HFFc6 (cell line): ENCODE measurements around the gene P2RY2. TPM values are rescaled to one million over a fixed set of nuclear protein-coding genes. Genes with fewer than 3 reads are reported as not detected.

Experiments
- DNase-seq: peaks from one replicate; pipeline ENCODE4 v3.0.0-alpha.2; 2018
- H3K27ac Mint-ChIP-seq: 2 replicates; pipeline ENCODE4 v1.8.0; 2020; ENCODE audit warnings: mild to moderate bottlenecking, mixed read lengths
- H3K27me3 Mint-ChIP-seq: 2 replicates; pipeline ENCODE4 v1.8.0; 2021; ENCODE audit warnings: mild to moderate bottlenecking, moderate library complexity, mixed read lengths; ENCODE audit not compliant: insufficient read depth
- H3K36me3 Mint-ChIP-seq: 2 replicates; pipeline ENCODE4 v1.8.0; 2021; ENCODE audit warnings: low read depth, mixed read lengths
- H3K4me1 Mint-ChIP-seq: 2 replicates; pipeline ENCODE4 v1.8.0; 2020; ENCODE audit warnings: low read depth, mixed read lengths
- H3K4me3 Mint-ChIP-seq: 2 replicates; pipeline ENCODE4 v1.8.0; 2020; ENCODE audit warnings: mild to moderate bottlenecking, moderate library complexity, mixed read lengths
- H3K9me3 Mint-ChIP-seq: 2 replicates; pipeline ENCODE4 v1.8.0; 2020; ENCODE audit warnings: mild to moderate bottlenecking, mixed read lengths
- total RNA-seq, 6 experiments: library from RNA; stranded (reverse); fragmentation: NEBNext Ultra II Directional; extraction: Animal tissue kit (Norgen Biotek cat#: 25700); gene quantifications; 2 replicates in 1 of 6; 3 replicates in 5 of 6; pipeline ENCODE4 v1.2.3, GENCODE V29; 2021
- TF ChIP-seq, protein P1 (sequence below): fragments of 200-600 bp; sonication (generic); IDR thresholded peaks from 2 replicates; pipeline ENCODE4 v1.5.0; 2021; ENCODE audit warnings: antibody characterized with exemption, mild to moderate bottlenecking

P2RY2 gene
- total RNA-seq, 6 experiments from 2014 or later: 0.08 to 0.20 (median 0.16) TPM; not detected in 1

DNA sequence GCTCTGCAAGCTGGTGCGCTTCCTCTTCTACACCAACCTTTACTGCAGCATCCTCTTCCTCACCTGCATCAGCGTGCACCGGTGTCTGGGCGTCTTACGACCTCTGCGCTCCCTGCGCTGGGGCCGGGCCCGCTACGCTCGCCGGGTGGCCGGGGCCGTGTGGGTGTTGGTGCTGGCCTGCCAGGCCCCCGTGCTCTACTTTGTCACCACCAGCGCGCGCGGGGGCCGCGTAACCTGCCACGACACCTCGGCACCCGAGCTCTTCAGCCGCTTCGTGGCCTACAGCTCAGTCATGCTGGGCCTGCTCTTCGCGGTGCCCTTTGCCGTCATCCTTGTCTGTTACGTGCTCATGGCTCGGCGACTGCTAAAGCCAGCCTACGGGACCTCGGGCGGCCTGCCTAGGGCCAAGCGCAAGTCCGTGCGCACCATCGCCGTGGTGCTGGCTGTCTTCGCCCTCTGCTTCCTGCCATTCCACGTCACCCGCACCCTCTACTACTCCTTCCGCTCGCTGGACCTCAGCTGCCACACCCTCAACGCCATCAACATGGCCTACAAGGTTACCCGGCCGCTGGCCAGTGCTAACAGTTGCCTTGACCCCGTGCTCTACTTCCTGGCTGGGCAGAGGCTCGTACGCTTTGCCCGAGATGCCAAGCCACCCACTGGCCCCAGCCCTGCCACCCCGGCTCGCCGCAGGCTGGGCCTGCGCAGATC lies 16.5 kb downstream of the P2RY2 start:
- Mint-ChIP-seq H3K9me3 (no peaks in the 10 kb centered on the region), H3K27ac (no peak overlapping the region)

DNA sequence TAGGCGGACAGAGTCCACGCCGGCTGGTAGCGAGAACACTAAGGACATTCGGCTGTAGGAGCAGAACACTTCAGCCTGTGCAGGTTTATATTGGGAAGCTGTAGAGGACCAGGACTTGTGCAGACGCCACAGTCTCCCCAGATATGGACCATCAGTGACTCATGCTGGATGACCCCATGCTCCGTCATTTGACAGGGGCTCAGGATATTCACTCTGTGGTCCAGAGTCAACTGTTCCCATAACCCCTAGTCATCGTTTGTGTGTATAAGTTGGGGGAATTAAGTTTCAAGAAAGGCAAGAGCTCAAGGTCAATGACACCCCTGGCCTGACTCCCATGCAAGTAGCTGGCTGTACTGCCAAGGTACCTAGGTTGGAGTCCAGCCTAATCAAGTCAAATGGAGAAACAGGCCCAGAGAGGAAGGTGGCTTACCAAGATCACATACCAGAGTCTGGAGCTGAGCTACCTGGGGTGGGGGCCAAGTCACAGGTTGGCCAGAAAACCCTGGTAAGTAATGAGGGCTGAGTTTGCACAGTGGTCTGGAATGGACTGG lies 17.2 kb downstream of the P2RY2 start:
- Mint-ChIP-seq H3K27ac (no peak overlapping the region), H3K36me3 (no peaks in the 10 kb centered on the region), H3K4me1 (peaks cover 14% of the 10 kb centered on the region), H3K27me3 (peaks cover 3% of the 10 kb centered on the region), H3K9me3 (no peaks in the 10 kb centered on the region), H3K4me3 (no peak overlapping the region)
- TF ChIP-seq, protein P1, sequence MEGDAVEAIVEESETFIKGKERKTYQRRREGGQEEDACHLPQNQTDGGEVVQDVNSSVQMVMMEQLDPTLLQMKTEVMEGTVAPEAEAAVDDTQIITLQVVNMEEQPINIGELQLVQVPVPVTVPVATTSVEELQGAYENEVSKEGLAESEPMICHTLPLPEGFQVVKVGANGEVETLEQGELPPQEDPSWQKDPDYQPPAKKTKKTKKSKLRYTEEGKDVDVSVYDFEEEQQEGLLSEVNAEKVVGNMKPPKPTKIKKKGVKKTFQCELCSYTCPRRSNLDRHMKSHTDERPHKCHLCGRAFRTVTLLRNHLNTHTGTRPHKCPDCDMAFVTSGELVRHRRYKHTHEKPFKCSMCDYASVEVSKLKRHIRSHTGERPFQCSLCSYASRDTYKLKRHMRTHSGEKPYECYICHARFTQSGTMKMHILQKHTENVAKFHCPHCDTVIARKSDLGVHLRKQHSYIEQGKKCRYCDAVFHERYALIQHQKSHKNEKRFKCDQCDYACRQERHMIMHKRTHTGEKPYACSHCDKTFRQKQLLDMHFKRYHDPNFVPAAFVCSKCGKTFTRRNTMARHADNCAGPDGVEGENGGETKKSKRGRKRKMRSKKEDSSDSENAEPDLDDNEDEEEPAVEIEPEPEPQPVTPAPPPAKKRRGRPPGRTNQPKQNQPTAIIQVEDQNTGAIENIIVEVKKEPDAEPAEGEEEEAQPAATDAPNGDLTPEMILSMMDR: no peak
- DNase-seq: no peak

More for the DNA sequence above, 16.5 kb downstream of the P2RY2 start:
- Mint-ChIP-seq H3K4me3 (no peak overlapping the region), H3K4me1 (peaks cover 10% of the 10 kb centered on the region), H3K27me3 (peaks cover 3% of the 10 kb centered on the region), H3K36me3 (no peaks in the 10 kb centered on the region)
- TF ChIP-seq, protein P1: no peak
- DNase-seq: no peak

DNA sequence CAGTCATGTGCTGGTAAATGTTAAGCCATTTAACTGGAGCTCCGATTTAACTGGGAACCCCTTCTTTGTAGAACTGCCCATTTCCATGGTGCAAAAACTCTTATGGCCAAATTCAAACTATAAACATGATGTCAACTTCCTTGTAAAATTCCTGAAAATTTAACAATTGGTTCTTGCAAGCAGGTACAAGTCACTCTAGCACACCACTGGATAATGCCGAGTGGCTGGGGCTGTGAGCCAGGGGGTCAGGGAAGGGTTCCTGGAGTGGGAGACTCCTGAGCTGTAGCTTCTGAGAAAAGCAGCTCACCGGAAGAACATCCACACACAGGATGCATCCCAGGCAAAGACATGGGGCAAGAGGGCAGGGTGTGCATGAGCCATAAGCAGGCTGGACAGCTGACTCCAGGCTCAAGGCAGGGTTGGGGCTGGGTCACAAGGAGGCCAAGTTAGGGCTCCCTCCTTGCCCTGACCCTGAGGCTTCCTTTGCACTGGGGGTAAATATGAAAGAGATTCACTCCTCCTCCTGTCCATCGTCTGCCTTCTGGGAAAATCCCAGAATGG lies 18.2 kb downstream of the P2RY2 start:
- no peak overlapping the region for H3K4me3 Mint-ChIP-seq
- no peak overlapping the region for H3K27ac Mint-ChIP-seq
- H3K9me3 Mint-ChIP-seq: no peaks in the 10 kb centered on the region
- H3K36me3 Mint-ChIP-seq: no peaks in the 10 kb centered on the region
- TF ChIP-seq, protein P1: no peak
- peaks cover 17% of the 10 kb centered on the region for H3K4me1 Mint-ChIP-seq
- H3K27me3 Mint-ChIP-seq: peaks cover 1% of the 10 kb centered on the region
- DNase-seq: no peak

DNA sequence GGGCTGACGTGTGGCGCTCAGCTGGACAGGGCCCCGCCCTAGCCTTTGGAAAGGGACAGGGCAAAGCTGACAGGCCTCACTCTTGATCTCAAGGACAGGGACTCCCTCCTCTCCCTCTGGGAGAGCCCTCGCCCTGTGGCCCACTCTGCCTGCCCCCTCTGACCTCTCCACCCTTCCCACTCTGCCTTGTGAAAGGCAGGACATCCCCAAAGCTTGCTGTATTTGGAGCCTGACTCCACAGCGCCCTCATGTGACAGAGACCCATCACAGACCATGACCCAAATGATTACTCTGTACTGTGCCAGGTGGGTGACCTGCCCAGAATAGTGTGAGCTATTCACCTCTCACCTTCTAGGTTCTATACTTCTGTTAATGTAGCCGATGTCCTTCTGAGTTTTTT lies 18.8 kb downstream of the P2RY2 start:
- H3K9me3 Mint-ChIP-seq: no peaks in the 10 kb centered on the region
- peaks cover 1% of the 10 kb centered on the region for H3K27me3 Mint-ChIP-seq
- DNase-seq: peak; percentile 13
- H3K36me3 Mint-ChIP-seq: no peaks in the 10 kb centered on the region
- TF ChIP-seq, protein P1: peak; percentile 80
- H3K27ac Mint-ChIP-seq: no peak overlapping the region
- peaks cover 21% of the 10 kb centered on the region for H3K4me1 Mint-ChIP-seq
- no peak overlapping the region for H3K4me3 Mint-ChIP-seq

DNA sequence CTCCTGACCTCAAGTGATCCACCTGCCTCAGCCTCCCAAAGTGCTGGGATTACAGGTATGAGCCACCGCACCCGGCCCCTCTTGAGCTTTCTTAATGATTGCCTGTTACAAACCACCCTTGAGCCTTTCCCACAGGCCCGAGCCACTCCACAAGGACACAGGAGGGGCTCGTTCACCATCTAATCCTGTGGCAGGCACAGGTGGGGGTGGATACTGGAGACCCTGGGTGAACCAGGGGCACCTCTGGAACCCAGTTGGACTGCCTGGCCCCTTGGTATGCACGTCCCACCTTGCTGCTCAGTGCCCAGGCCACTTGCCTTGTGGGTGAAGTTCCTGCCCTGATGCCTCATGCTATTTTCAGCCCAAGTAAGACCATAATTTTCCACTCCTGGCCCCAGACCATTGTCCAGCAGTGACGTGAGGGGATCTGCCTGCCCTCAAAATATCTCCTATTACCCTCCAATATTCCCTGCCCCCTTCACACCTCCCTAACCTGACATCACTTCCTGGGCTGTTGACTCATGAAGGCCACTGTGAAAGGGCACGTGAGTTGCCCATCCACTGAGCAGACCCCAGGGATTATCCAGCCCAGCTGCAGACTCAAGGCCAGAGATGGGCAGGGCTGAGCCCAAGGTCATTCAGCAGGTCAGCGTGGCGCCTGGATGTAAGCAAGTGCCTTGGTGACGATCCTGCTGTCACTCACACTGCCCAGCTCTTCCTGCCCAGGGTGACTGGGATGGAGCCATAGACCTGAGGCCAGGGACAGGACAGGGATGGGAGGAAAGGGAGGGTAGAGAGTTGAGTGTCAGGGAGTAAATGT lies 19.6 kb downstream of the P2RY2 start:
- Mint-ChIP-seq H3K27ac (peak overlapping the region; percentile 40), H3K27me3 (peaks cover 1% of the 10 kb centered on the region), H3K36me3 (no peaks in the 10 kb centered on the region), H3K9me3 (no peaks in the 10 kb centered on the region), H3K4me3 (no peak overlapping the region), H3K4me1 (peaks cover 29% of the 10 kb centered on the region)
- peak; percentile 32 for DNase-seq
- TF ChIP-seq, protein P1: no peak
